Left ventricle myocardium superior (tissue), 1 donor: ENCODE data around the gene POLN. TPM values are rescaled to one million over a fixed set of nuclear protein-coding genes. Genes with fewer than 3 reads are reported as not detected.

ENCODE experiments used
- ATAC-seq: fragments of 200-7000 bp; cut with Tn5 transposase; one replicate; pipeline ENCODE4 v1.9.1; 2020; ENCODE audit warnings: mild to moderate bottlenecking, moderate library complexity
- DNase-seq: peaks from one replicate; pipeline ENCODE4 v3.0.0-alpha.2; 2020
- intact Hi-C: fragments of 100-400 bp; cut with micrococcal nuclease; formaldehyde crosslinking; loops from one replicate; pipeline ENCODE4 v1.11.0; 2022
- long read RNA-seq: library from polyadenylated mRNA; unstranded; transcript quantifications from one replicate; pipeline ENCODE4 v2.0.0, GENCODE V29; 2021
- total RNA-seq: library from RNA; stranded (reverse); fragmentation: NEBNext Ultra II Directional; extraction: Animal tissue kit (Norgen Biotek cat#: 25700); gene quantifications from one replicate; pipeline ENCODE4 v1.2.1, GENCODE V29; 2021
- donor health status: DM: no; HTN: yes; CAD: no; lungs with severe emphysema.

The POLN gene
- 1.9 TPM for total RNA-seq
- long read RNA-seq, result 0 reads

DNA sequence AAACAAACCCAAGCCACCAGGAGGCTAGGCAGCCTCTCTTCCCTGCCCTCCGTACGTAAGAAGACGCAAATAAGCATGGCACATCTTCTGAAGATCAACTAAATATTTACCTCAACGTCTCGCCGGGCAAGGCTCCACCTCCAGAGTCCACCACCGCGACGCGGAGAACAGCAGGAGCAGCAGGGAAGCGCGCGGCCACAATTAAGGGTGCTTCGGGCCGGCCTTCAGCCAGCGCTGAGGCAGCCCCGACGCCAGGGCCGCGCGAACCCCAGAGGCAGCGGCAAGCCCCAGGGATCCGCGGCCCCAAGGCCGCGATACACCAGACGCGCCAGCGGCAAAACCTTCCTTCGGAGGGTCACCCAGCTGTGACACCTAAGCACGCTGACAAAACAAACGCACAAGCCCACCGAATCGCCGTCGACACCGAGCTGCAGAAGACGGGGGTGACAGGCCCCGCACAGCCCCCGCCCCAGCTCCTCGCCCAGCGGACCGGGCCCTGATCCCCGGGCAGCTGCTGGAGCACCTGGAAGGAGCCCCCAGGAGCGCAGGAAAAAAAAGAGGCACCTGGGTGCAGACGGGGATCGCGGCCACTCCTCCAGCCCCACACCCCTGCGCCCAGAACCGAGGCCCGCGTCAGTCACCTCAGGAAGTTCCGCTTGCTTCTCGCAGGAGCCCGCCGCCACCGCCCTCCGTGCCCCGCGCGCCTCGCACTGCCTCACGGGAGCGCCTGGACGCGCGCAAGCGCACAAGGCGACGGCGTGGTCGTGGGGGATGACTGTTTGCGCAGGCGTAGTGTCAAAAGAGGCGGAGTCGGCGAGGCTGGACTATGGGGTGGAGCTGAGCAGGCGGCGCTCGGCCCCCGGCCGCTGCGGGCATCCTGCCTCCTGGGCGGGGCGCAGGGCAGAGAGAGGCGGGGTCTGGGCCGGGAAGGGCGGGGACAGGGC is at the start of gene POLN, which contains the start of gene HAUS3:
Gene POLN, minus strand, starts transcription at position 712 of the 944 bp plus-strand sequence. CDS start 12,890 bp downstream, outside the sequence.
Gene HAUS3, minus strand, starts transcription at position 712 of the 944 bp plus-strand sequence. CDS start 1,175 bp downstream, outside the sequence.
- peak; percentile 97 for ATAC-seq
- intact Hi-C loops, result no loop called here
- DNase-seq, result peak; percentile 99

GRCh38 chr4:2290974-2291704 is 49.2 kb upstream of the POLN start:
- intact Hi-C loops, result no loop called here
- no peak for DNase-seq
- ATAC-seq, result no peak

- ATAC-seq (no peak), DNase-seq (peak; percentile 18)
- intact Hi-C loops, result no loop called here
These were observed 48.6 kb upstream of the POLN start for GRCh38 chr4:2290488-2290887.

DNA sequence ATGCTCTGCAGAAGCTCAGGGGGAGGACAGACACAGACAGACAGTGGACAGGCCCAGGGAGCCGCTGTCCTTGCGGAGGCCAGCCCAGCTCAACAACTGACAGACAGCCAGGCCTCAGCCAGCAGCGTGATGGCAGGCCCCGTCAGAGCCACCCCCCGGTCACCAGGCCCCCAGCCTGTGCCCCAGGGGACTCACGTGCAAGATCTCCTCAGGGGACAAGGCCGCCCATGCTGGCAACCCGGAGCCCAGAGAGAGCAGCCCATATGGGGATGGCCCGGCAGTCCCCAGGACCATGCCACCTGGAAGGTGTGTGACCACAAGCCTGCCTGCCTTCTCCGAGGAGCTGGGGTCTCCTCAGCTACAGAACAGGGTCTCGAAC is 48.0 kb upstream of the POLN start:
- DNase-seq (no peak), ATAC-seq (no peak)
- intact Hi-C loops, result no loop called here

GRCh38 chr4:2289311-2289954 is 47.5 kb upstream of the POLN start:
- DNase-seq (peak; percentile 21), ATAC-seq (no peak)
- intact Hi-C loops, result no loop called here

DNA sequence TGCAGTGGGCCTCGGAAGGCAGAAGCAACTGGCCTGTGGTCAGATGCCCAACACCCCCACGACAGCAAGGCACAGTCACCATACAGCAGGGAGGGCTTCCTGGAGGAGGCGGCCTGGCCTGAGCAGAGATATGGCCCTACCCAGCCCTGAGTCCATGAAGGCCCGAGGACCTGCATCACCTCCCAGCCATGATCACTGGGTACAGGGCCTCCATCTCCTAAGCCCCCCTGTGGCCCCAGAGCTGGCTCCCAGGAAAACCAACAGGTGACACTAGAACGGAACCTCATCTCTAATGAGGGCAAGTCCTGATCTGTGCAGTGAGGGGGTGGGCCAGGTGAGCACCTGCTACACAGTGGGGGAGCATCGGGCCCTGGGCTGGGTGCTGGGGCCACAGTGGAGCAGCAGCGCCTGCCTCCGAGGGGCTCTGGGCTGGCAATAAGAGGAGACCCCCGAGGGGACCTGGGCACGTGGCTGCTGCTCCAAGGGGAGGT is 46.2 kb upstream of the POLN start:
- intact Hi-C loops, result no loop called here
- DNase-seq, result no peak
- ATAC-seq, result no peak

GRCh38 chr4:2287594-2287915 is 45.6 kb upstream of the POLN start:
- no peak for ATAC-seq
- intact Hi-C loops, result no loop called here
- DNase-seq, result no peak

DNA sequence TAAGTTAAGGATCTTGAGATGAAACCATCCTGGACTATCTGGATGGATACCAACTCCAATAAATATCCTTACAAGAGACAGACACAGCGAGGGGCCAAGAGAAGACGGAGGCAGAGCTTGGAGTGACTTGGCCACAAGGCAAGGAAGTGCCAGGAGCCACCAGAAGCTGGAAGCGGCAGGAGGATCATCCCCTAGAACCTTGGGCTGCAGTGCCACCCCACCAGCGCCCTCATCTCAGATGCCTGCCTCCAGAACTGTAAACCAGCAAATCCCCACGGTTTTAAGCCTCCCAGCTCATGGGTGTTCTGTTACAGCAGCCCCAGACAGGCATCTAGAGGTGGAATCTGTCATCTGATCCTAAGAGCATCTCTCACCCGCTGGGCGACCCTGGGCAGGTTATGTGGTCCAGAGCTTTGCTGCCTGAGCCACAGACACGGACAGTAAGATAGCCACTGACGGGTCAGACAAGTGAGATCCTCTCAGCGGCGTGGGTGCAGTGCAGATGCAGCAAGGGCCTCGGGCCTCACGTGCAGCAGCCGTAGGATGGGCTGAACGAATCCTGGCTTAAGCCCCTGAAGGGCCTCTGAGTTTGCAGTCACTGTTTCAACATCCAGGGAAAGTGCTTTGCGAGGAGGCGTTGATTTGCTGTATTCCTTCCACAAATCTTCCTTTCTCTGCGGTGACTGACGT is 45.1 kb upstream of the POLN start:
- no peak for ATAC-seq
- intact Hi-C loops, result no loop called here
- DNase-seq, result peak; percentile 20

GRCh38 chr4:2285613-2286381 is 43.9 kb upstream of the POLN start:
- DNase-seq (no peak), ATAC-seq (no peak)
- intact Hi-C loops, result no loop called here

DNA sequence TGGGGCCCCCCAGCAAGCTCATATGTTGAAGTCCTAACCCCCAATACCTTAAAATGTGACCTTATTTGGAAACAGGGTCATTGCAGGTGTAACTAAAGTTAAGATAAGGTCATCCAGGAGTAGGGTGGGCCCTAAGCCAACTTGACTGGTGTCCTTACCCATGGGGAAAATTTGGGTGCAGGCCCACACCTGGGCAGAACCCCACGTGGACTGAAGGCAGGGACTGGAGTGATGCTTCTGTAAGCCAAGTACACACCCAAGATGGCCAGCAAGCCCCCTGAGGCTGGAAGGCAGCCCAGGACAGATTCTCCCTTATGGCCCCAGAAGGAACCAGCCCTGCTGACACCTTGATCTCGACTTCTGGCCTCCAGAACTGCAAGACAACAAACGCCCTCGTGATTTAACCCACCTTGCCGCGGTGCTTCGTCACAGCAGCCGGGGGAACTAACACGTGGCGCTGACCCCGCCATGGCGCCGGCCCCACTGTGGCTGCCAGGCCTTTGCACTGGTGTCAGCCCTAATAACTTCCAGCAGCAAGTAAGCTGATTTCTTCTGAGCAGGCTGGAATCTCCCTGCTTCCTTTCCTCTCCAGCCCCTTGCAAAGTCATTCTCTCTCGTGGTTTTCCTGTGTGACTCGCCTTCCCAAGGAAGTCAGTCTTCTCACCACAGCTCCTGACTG is 43.2 kb upstream of the POLN start:
- DNase-seq (no peak), ATAC-seq (no peak)
- intact Hi-C loops, result no loop called here

GRCh38 chr4:2284161-2284933 is 42.4 kb upstream of the POLN start:
- ATAC-seq (no peak), DNase-seq (peak; percentile 21)
- intact Hi-C loops, result no loop called here

DNA sequence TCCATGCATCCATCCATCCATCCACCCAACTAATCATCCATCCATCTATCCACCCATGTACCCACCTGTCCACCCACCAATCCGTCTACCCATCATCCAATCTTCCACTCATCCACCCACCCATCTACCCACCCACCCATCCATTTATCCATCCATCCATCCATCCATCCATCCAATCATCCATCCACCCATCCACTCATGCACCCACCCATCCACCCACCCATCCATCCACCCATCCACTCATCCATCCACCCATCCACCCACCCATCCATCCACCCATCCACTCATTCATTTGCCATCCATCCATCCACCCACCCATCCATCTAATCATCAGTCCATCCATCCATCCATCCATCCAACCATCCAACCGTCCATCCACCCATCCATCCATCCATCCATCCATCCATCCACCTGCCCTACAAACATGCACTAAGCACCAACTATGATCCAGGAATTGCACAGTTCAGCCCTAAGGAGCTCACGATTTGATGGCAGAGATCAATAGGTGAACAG is 41.3 kb upstream of the POLN start:
- no peak for ATAC-seq
- DNase-seq, result no peak
- intact Hi-C loops, result no loop called here

GRCh38 chr4:2281575-2282343 is 39.8 kb upstream of the POLN start:
- DNase-seq (peak; percentile 24), ATAC-seq (no peak)
- intact Hi-C loops, result no loop called here

DNA sequence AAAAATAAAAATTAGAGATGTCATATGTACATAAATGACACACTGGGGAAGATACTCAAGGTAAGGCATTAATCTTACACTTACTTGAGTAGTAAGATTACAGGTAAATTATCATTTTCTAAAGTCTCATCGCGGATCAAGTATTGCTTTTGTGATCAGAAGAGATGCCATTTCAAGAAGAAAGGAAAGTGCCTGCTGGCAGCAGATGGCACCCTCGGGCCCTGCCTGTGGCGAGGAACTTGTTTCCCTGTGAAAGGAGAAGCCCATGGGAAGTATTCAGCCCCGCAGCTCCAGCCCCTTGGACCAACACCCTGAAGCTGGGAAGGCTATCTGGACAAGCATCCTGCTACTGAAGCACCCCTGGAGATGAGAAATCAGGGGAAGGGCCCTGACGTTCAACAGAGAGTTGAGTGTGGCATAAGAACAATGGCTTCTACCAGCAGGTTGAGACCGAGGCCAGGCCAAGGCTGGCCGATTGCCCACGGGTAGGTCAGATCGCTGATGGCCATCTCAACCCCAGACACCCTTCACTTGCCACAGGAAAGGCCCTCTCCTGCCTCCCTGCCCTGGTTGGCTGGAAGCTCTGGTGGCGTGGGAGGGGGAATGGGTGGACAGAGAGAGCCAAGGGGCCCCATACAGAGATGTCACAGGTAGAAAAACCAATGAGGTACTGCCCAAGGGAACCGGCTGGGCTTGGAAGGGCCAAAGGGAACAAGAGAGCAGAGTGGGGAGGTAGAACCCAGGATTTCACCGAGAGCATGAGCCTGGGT is 38.8 kb upstream of the POLN start:
- peak; percentile 29 for DNase-seq
- no peak for ATAC-seq
- intact Hi-C loops, result no loop called here

DNA sequence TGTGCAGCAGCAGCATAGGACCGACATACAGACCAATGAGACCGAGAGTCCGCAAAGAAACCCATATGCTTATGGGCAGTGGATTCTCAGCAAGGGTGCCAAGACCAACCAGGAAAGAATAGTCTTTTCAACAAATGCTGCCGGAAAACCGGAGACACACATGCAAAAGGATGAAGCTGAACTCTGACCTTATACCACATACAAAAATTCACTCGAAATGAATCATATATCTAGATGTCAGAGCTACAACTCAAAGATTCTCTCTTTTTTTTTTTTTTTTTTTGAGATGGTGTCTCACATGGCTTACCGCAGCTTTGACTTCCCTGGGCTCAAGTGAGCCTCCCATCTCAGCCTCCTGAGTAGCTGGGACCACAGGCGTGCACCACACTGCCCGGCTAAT is 36.0 kb upstream of the POLN start:
- DNase-seq (no peak), ATAC-seq (no peak)
- intact Hi-C loops, result no loop called here
